NCI-H524 treated with DMSO at 0.1 percent for 48 hours (cell line): Measurements from ENCODE around the gene DOCK4.

ENCODE experiments used
- DNase-seq: peaks from one replicate; lab custom pipeline; 2025; lab: John Stamatoyannopoulos, UW

The DOCK4 gene

DNA sequence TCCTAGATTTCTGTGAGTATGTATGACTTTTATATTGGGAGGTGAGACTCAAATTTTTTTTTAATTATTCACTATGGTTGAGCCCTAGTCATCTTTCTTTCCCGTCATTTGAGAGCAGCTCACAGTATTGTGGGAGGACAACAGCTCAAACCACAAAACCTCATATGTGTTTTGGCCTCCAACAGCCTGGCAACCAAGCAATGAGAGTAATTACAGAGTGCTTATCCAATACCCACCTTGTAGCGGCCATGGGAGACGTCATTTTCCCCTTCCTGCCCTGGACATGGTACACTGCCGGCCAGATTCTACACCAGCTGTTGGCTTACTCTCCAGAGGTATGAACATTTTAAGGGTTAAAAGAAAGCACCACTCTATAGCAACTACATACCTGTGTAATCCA is 49.1 kb downstream of the DOCK4 start:
- no peak for DNase-seq

DNA sequence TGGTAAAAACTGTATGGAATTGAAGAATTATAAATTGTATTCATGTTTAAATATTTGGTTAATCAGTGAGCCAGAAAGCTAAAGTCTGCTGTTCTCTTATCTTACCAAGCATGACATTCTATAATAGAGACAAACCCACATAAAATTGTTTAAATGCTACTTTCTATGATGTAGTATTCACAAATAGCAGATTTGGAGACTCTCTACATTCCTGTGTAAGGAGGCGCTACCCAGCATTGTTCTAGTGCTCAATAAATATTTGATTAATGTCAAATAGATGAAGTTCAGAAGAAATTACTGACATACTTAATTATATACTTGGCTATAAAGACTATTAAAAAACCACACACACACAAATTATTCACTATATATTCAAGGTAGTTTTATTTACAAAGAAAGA is 49.8 kb downstream of the DOCK4 start:
- DNase-seq: no peak

DNA sequence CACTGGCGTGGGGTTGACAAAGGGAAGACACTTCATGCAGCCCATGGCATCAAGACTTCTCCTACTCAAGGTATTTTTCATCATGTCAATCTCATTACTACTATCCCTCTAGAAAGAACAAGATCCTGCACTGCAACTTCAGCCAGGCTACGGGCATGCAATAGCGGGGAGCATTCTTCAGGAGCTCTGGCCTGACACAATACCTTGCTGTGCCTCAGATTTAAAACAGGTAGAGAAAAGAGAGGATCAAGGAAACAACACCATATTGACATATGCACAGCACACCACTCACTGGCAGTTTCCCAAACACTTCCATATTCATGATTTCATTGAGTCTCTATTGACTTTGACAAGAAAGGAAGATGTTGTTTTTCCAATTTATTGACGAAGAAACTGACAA is 51.5 kb downstream of the DOCK4 start:
- no peak for DNase-seq

DNA sequence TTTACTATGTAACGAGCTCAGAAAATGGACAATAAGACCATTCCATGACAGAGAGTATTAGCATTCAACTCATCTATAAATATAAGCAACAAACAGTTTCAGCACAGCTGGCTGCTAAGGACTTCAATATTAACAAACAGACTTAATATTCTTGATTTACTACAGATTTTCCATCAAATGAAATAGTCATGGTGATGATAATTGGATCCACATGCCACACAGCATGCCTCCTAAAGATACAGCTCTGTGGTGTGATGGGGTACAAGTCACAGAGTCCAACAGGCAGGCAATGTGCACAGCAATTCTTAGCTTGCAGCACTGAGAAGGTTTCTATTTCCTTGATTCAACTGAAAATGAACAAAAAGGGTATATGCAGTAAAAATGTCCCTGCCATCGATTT is 54.0 kb downstream of the DOCK4 start:
- DNase-seq: no peak

DNA sequence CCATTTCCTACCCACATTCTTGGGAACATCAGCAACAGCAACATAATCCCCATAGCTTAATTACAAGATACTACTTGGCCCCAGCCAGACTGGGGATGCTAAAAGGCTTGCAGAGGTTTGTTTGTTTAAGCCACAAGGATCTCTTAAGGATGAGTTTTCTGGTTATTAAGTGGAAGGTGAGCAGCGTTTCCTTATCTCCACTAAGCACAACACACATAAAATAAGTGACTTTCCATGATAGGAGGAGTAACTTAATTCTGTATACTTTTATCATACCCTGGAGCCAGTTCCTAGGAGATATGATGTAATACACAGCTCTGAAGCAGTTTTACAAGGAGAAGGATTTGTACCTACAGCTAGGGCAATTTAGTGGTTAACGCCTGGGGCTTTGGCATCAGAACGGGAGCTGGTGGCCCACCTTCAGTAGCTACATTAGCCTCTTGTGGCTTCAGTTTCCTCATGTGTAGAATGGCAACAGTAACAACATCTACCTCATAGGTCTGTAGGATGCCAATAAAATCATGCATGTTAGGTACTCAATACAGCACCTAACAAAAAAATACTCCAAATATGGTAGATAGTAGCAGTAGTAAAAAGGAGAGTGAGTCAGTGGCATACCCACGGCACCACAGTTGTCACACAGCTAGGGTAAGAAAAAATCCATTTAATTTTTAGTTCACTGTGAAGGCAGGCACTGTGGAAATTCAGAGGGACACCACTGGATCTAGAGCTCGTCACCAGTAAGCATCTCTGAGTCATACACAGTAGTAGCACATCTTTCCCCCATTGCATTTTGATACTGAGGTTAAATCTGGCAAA is 55.2 kb downstream of the DOCK4 start:
- DNase-seq: no peak

DNA sequence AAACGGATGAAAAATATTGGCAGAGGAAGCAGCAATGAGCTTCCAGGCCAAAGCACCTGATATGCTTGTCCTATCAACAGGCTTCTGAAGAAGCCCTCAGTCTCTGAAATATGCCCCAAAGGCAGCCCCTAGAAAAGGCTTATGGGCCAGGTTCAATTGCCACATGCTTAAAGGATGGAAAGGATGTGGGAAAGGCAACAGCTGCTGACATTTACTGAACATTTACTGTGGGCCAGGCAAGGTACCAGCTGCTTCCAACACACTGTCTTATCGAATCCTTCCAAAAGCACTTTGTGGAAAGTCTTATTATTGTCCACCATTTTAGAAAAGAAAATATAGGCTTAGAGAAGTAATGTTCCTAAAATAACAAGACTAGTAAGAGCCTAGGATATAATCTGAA is 56.5 kb downstream of the DOCK4 start:
- DNase-seq: no peak

DNA sequence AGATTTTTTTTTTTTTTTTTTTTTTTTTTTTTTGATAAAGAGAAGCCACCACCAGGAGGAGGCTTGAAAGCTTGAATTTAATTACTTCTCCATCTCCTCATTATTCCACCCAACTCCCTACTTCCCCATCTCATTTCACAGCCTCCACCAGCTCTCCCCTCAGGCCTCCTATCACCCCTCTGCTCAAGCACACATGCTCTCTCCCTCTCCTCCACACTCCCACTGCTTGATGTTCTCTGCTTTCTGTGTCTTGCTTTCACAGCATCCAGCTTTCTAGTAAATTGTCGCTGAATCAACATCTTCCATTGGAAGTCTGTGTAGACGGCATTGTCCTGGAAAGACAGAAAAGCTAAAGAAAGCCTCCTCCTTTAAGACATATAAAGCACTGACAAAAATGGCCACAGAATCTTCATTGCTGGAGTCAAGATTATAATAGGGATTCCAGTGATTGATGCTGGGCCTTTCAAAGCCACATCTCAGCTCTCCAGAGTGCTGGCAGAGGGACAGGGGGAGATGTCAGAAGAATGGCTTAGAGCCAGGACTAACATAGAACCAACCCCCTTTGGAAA is 58.3 kb downstream of the DOCK4 start:
- no peak for DNase-seq

DNA sequence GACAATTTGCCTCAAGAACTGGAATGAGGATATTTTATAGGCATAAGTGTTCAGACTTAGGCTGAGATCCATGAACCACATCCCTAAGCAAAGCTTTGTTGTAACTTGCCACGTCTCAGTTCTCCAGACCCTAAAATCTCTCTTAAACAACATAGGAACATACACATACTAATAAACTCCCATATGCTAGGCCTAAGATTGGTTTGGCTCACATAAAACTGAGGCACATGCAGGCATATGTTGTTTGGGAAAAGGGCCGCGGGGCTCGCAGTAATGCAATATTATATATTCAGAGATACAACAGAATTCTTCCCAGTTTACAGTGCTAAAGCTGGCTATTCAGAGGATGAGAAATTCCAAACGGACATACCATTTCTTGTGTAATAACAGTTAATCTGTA is 61.0 kb downstream of the DOCK4 start:
- DNase-seq: no peak

DNA sequence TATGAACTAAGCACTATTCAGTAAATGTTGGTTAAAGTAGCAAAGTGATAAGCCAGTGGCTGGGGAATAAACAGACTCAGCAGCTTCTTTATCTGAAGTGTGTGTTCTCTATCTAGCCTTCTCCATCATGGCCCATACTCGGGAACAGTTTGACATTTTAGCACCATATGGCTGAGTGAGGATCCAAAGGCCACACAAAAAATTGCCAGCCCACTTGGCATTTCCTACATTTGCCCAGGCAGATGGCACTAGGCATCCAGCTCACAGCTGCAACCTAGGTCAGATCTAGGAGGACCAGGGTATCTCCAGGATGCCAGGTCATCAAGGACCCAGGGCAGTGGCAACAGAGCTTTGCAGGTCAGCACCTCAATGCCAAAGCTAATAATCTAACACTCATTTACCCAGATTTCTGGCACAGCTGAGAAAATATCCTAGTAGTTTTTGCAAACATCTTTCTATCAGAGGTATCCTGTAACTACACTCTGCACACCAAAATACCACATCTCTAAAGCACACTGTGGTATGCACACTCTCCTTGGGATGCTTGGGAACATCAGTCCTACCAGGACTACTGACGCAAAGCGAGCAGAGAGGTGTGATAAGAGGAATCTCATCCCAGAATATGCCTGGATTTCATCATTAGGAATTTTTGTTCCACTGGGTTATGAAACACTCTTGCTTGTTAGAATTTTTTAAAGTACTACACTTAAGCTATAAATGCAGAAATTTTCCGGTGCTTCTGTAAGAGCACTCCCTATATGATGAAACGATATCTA is 61.7 kb downstream of the DOCK4 start:
- DNase-seq: peak; percentile 32

DNA sequence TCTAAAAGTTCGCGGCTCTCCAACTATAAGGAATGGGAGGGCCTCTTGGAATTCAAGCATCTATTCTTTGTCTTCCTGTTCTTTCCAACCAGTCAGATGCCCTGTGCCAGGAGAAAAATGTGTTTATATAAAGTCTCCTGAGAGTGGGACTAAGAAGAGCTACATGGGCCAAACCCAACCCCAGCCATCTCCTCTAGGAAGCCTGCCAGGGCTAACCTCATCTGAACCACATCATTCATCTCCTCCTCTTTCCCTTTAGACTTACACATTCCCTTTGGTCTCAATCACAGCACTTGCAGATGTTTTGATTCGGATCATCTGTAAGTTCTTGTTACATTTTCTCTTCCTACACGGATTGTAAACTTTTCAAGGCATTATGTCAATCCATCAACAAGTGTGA is 62.6 kb downstream of the DOCK4 start:
- DNase-seq: no peak

DNA sequence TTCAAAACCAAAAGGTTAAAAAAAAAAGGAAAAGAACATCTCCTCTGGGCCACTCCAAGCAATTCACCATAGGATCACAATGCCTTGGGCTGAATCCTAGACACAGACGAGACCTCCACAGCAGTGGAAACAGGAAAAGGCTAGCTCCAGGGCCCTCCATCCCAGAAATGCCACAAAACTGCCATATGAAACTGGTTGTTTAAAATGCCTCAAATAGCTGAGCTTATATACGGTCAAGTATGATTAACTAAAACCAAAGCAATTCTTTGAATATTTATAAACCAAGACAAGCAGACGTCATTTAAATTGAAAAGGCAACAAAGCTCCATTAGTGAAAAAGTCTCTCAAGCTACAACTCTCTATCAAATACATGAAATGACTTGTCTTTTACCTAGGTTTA is 63.1 kb downstream of the DOCK4 start:
- DNase-seq: no peak

DNA sequence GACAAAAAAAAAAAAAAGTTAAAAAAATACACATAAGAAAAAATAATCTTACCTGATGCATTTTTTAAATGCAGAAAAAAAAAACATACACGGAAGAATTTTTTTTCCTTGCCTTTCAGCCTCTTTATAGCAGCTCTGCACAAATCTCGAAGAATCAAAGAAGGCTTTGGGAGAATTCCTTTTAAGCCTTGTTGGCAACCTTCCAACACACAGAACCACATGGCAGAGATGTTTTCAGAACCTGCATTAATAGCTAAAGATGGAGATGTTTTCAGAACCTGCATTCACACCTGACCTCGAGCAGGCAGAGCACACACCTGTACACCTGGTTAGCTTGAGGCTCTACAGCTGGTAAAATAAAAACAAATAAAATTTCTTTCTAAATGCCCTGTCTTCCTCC is 65.6 kb downstream of the DOCK4 start:
- no peak for DNase-seq

DNA sequence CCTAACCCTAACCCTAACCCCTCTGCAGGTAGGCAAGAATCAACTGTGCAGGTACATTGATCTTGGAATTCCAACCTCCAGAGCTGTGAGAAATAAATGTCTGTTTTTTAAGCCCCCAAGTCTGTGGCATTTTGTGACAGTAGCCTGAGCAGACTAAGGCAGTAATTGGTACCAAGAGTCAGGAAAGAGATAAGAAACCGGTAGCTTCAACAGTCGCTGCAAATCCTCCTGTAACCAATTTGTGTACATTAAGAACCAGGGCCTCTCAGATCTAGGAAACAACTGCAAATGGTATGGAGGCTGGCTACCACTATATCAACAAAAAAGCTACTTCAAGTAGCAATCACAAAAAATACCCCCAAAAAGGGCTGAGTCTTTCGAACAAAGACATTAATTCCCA is 67.3 kb downstream of the DOCK4 start:
- no peak for DNase-seq

DNA sequence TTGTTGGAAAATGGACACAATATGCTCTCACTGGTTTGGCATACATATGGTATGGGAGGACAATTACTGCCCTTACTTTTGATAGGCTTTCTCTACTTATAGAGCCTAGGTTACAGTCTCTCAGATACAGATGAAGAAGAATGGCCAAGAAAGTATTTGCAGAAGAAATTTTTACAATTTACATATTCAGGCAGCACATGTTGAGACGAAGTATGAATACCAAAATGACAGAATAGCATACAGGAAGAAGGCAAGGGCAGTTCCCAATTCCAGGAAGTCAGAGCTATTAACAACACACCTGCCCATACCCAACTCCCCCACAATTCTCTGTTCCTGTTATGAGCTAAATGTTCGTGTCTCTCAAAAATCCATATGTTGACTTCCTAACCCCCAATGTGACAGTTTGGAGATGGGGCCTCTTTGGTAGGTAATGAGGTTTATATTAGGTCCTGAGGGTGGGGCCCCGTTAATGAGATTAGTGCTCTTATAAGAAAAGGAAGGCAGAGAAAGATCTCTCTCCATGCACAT is 67.8 kb downstream of the DOCK4 start:
- no peak for DNase-seq

DNA sequence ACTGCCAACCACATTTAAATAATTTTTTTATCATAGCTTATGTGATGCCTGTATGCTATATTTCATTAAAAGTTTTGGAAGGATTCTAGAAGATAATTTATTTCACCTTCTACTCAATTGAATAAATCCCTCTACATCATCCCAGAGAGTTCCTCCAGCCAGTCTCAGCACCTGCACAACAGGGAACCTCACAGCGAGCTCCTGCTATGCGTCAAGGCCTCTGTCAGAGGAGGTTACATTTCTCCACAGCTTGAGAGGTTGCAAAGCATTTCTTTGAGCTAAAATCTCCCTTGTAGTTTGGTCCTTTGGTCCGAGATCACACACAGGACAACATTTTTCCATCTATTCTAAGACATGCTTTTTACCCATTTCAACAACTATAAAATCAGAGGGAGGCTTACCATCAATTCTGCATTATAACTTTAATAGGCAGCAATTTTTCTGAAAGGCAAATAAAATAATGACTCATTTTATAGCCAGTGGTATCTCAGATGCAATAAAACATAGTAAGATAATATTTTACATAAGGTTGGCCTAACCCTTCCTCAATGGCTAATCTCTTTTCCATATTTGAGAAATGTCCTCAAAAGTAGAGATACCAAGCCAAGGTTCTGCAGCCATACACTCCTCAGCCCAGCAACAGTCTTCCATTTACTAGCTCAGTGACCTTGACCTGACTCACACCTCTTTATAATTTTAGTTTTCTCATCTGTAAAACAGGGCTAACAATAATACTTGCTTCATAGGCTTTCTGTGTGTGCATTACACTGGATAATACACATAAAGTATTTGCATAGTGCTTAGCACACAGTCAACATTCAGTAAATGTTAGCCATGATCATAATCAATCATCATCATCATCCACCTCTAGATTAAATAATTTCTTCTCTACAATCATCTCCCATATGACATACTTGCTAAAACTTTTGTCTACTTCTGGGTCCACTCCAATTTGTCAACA is 68.8 kb downstream of the DOCK4 start:
- no peak for DNase-seq

DNA sequence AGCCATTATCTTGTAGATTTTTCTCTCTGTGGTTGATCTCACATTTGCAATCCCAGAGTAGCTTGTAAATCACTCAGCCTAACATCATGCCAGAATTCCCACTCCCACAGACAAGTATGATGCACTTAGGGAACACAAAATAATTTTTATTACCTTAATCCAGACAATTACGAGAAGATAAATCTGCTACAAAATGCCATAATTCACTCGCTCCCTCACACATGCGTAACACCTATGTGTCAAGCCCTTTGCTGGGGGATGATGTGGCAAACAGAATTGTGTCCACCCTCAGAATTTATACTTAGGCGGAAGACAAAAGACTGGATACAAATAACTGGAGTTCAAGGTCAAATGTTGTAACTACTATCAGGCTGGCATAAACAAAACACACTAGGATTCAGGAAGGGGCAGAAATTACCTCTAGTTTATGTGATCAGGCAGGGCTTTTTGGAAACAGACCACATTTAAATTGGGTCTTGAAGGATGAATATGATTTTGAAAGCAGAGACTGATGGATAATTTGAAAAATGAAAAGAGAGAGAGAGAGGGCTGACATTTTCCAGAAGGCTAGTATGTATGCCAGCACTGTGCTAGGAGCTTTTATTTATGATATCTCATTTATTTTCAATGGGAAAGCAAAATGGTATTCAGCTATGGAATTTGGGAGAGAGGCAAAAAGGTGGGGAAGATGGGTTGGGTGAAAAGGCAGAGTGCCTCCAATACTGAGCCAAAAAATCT is 69.8 kb downstream of the DOCK4 start:
- no peak for DNase-seq

DNA sequence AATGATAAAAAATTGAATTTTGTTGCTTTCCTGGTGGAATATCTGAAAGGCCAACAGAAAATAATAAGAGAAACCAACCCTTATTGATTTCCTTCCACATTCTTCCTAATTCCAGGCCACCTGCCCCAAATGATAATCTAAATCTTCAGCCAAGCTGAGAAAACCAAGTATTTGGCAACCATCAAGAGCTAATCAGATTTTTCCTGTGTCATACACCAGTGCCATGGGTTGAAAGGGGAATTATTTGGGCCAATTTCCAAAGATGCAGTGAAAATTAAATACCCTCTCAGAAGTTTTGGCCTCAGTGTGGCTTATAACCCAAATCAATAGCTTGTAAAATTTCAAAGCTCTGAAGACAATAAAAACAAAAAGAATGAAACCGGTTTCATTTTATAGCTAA is 70.4 kb downstream of the DOCK4 start:
- DNase-seq: no peak

DNA sequence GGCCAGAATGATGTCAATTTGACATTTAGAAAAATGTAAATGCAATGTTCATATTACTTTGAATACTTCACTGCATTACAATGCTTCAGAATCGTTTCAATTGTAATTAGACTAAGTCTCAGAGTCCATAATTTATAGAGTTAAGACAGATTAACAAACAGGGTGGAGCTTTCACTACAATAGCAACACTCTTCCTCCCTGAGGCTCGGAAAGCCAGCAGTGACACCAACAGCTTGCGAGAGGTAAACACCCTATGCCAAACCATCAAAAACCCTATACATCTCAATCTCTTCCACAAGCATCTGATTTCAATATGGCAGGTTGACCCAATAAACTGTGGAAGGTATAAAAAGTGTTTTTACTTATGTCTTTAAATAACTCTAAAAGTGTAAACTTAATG is 72.2 kb downstream of the DOCK4 start:
- no peak for DNase-seq

DNA sequence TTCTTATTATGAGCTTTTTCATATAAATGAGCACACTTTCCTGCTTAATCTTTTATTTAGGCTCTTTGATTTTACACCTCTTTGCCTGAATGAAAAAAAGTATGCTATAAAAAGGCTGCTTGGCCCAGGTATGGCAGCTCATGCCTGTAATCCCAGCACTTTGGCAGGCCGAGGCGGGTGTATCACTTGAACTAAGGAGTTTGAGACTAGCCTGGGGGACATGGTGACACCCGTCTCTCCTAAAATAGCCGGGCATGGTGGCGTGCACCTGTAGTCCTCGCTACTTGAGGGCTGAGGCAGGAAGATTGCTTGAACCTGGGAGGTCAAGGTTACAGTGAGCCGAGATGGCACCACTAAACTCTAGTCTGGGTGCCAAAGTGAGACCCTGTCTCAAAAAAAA is 72.9 kb downstream of the DOCK4 start:
- no peak for DNase-seq

DNA sequence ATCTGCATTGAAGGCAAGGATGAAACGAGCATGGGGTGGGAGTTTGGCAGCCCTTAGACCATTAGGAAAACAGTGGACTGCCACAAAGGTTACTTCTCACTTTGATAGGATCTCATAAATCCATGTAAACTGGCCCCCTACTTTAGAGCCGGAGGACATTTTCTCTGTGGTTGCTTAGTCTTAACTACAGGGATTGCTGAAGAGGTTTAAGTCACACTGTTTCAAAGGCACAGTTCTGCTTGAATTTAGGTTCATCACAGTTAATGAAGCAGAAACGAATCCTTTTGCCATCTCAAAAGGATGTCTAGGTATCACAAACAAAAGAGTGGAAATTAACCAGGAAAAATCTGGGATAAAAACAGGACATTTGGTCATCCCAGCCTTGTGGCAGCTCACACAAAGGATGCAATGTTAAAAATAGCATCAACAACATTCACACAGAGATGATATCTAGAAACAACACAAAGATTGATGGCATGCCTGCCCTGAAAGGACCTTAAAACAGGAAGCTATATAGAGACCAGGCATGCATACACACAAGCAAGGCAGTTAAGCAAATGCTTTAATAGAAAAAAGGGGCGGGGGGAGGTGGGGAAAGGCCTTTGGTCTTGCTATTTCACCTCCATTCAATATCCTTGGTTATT is 74.0 kb downstream of the DOCK4 start:
- DNase-seq: no peak
